MM.1S (cell line): Measurements from ENCODE around the gene JTB.

Source experiments
- DNase-seq: peaks from one replicate; pipeline ENCODE4 v3.0.0-alpha.2; 2015
- H2AFZ ChIP-seq: fragments of 300-600 bp; sonication (generic); 2 replicates; pipeline ENCODE4 v1.6.0; 2016; ENCODE audit warnings: antibody characterized with exemption, low read length
- H3F3A ChIP-seq: fragments of 300-600 bp; sonication (generic); 2 replicates; pipeline ENCODE4 v1.6.1; 2016; ENCODE audit warnings: mild to moderate bottlenecking, antibody characterized with exemption, low read length, moderate library complexity, mixed read lengths; ENCODE audit not compliant: insufficient read depth
- H3K27ac ChIP-seq: fragments of 300-600 bp; sonication (generic); 2 replicates; pipeline ENCODE4 v1.5.1; 2016; ENCODE audit warnings: mild to moderate bottlenecking, low read length
- H3K27me3 ChIP-seq: fragments of 300-600 bp; sonication (generic); replicated peaks from 2 replicates; pipeline ENCODE4 v1.6.0; 2016; ENCODE audit warnings: low read length; ENCODE audit not compliant: insufficient read depth
- H3K36me3 ChIP-seq: fragments of 300-600 bp; sonication (generic); replicated peaks from 2 replicates; pipeline ENCODE4 v1.6.1; 2016; ENCODE audit warnings: mild to moderate bottlenecking, low read length, mixed read lengths; ENCODE audit not compliant: insufficient read depth
- H3K4me1 ChIP-seq: fragments of 300-600 bp; sonication (generic); 2 replicates; pipeline ENCODE4 v1.6.1; 2016; ENCODE audit warnings: low read length, mixed read lengths
- H3K4me2 ChIP-seq: fragments of 300-600 bp; sonication (generic); 2 replicates; pipeline ENCODE4 v1.6.0; 2016; ENCODE audit warnings: low read depth, low read length
- H3K4me3 ChIP-seq: fragments of 300-600 bp; sonication (generic); 2 replicates; pipeline ENCODE4 v1.5.1; 2016; ENCODE audit warnings: low read length, mixed read lengths
- H3K79me2 ChIP-seq: fragments of 300-600 bp; sonication (generic); 2 replicates; pipeline ENCODE4 v1.6.1; 2016; ENCODE audit warnings: mixed run types, low read length, mixed read lengths
- H3K9ac ChIP-seq: fragments of 300-600 bp; sonication (generic); 2 replicates; pipeline ENCODE4 v1.6.1; 2016; ENCODE audit warnings: low read length, mixed read lengths
- H3K9me2 ChIP-seq: fragments of 300-600 bp; sonication (generic); replicated peaks from 2 replicates; pipeline ENCODE4 v1.6.1; 2016; ENCODE audit warnings: mild to moderate bottlenecking, low read length, mixed read lengths; ENCODE audit not compliant: insufficient read depth
- H3K9me3 ChIP-seq: fragments of 300-600 bp; sonication (generic); replicated peaks from 2 replicates; pipeline ENCODE4 v1.6.1; 2016; ENCODE audit warnings: mild to moderate bottlenecking, low read length, mixed read lengths; ENCODE audit not compliant: insufficient read depth
- H4K20me1 ChIP-seq: fragments of 300-600 bp; sonication (generic); 2 replicates; pipeline ENCODE4 v1.6.1; 2016; ENCODE audit warnings: mild to moderate bottlenecking, low read length, moderate library complexity, mixed read lengths; ENCODE audit not compliant: insufficient read depth
- CTCF ChIP-seq: fragments of 300-600 bp; sonication (generic); IDR thresholded peaks from 2 replicates; pipeline ENCODE4 v1.5.1; 2016; ENCODE audit warnings: antibody characterized with exemption, low read length, mixed read lengths
- EZH2 ChIP-seq: fragments of 300-600 bp; sonication (generic); optimal IDR thresholded peaks from 2 replicates; pipeline ENCODE3; 2017; ENCODE audit warnings: low read depth, mild to moderate bottlenecking, antibody characterized with exemption, low read length, mixed read lengths
- EZH2phosphoT487 ChIP-seq: fragments of 300-600 bp; sonication (generic); IDR thresholded peaks from 2 replicates; pipeline ENCODE4 v1.6.1; 2018; ENCODE audit warnings: antibody characterized with exemption, low read length

Gene JTB

GRCh38 chr1:153946622-153947241 is 30.7 kb downstream of the JTB start, which contains the start of gene DENND4B:
TSS of gene DENND4B (minus strand) at chr1:153946718. CDS start at chr1:153944374, 2,344 bp downstream.
- TF ChIP-seq EZH2 (no peak), EZH2phosphoT487 (no peak), CTCF (peak; percentile 98)
- DNase-seq, result peak; percentile 94

GRCh38 chr1:153945795-153946621 is 31.5 kb downstream of the JTB start:
- H3K9me3 ChIP-seq, result no peaks in the 10 kb centered on the region
- no peaks in the 10 kb centered on the region for H3K36me3 ChIP-seq
- H3K27me3 ChIP-seq, result no peaks in the 10 kb centered on the region
- TF ChIP-seq CTCF, result no peak
- no peak for TF ChIP-seq EZH2
- TF ChIP-seq EZH2phosphoT487, result no peak
- peak overlapping the region; percentile 89 for H3K4me2 ChIP-seq
- peak overlapping the region; percentile 86 for H3K9ac ChIP-seq
- peak overlapping the region; percentile 91 for H3K4me3 ChIP-seq
- H3K79me2 ChIP-seq, result peaks cover 28% of the 10 kb centered on the region
- peaks cover 28% of the 10 kb centered on the region for H3F3A ChIP-seq
- DNase-seq, result peak; percentile 94
- H4K20me1 ChIP-seq, result no peaks in the 10 kb centered on the region
- no peaks in the 10 kb centered on the region for H3K9me2 ChIP-seq
- H3K4me1 ChIP-seq, result peaks cover 5% of the 10 kb centered on the region
- peak overlapping the region; percentile 85 for H3K27ac ChIP-seq
- peak overlapping the region; percentile 71 for H2AFZ ChIP-seq

More at GRCh38 chr1:153946622-153947241, 30.7 kb downstream of the JTB start, which contains the start of gene DENND4B:
- H4K20me1 ChIP-seq, result no peaks in the 10 kb centered on the region
- peaks cover 28% of the 10 kb centered on the region for H3F3A ChIP-seq
- no peaks in the 10 kb centered on the region for H3K9me2 ChIP-seq
- H3K4me1 ChIP-seq, result peaks cover 5% of the 10 kb centered on the region
- no peaks in the 10 kb centered on the region for H3K9me3 ChIP-seq
- H3K36me3 ChIP-seq, result 0 out of 2 replicates have a peak, but pooled peaks cover 2% of the 10 kb centered on the region
- H3K4me3 ChIP-seq, result peak within 1 kb of the TSS; percentile 91
- peak within 1 kb of the TSS; percentile 86 for H3K9ac ChIP-seq
- H2AFZ ChIP-seq, result peak within 1 kb of the TSS; percentile 71
- H3K27me3 ChIP-seq, result no peaks in the 10 kb centered on the region
- H3K27ac ChIP-seq, result peak within 1 kb of the TSS; percentile 85
- peak within 1 kb of the TSS; percentile 89 for H3K4me2 ChIP-seq
- peaks cover 28% of the 10 kb centered on the region for H3K79me2 ChIP-seq

GRCh38 chr1:153945131-153945794 is 32.2 kb downstream of the JTB start:
- Histone ChIP-seq H3K4me2 (peak overlapping the region; percentile 89), H3K9me3 (no peaks in the 10 kb centered on the region), H3F3A (peaks cover 28% of the 10 kb centered on the region), H3K4me1 (peaks cover 5% of the 10 kb centered on the region), H3K9me2 (no peaks in the 10 kb centered on the region), H3K27me3 (no peaks in the 10 kb centered on the region), H3K36me3 (no peaks in the 10 kb centered on the region), H4K20me1 (no peaks in the 10 kb centered on the region), H2AFZ (peak overlapping the region; percentile 71), H3K79me2 (peaks cover 28% of the 10 kb centered on the region), H3K4me3 (peak overlapping the region; percentile 91), H3K27ac (peak overlapping the region; percentile 85), H3K9ac (peak overlapping the region; percentile 86)
- DNase-seq, result peak; percentile 46
- TF ChIP-seq CTCF (no peak), EZH2 (no peak), EZH2phosphoT487 (no peak)
